GM23338 (cell line): ENCODE data around the gene CASR. TPM values are rescaled to one million over a fixed set of nuclear protein-coding genes. Genes with fewer than 3 reads are reported as not detected.
A peak's percentile ranks its signal among the peaks of the same experiment; 100 is the strongest.

Source experiments
- ATAC-seq: fragments of 200-7000 bp; cut with Tn5 transposase; 3 replicates; pipeline ENCODE4 v1.9.1; 2020
- DNase-seq: peaks from one replicate; pipeline ENCODE4 v3.0.0-alpha.2; 2015; ENCODE audit warnings: low spot score
- H2AFZ ChIP-seq: fragments of 200-600 bp; sonication (generic); 2 replicates; pipeline ENCODE4 v1.8.0; 2016; ENCODE audit warnings: antibody characterized with exemption, mild to moderate bottlenecking, moderate library complexity
- H3F3A ChIP-seq: fragments of 200-600 bp; sonication (generic); replicated peaks from 2 replicates; pipeline ENCODE4 v1.8.0; 2017; ENCODE audit warnings: antibody characterized with exemption, mixed run types, low read depth
- H3K27ac ChIP-seq: fragments of 200-600 bp; sonication (generic); 2 replicates; pipeline ENCODE4 v1.6.1; 2016; ENCODE audit warnings: low read depth
- H3K27me3 ChIP-seq: fragments of 200-600 bp; sonication (generic); 2 replicates; pipeline ENCODE4 v1.8.0; 2016; ENCODE audit warnings: mild to moderate bottlenecking, mixed run types, moderate library complexity; ENCODE audit not compliant: insufficient read depth
- H3K36me3 ChIP-seq: fragments of 200-600 bp; sonication (generic); 2 replicates; pipeline ENCODE4 v1.8.0; 2016; ENCODE audit warnings: mild to moderate bottlenecking; ENCODE audit not compliant: insufficient read depth
- H3K4me1 ChIP-seq: fragments of 200-600 bp; sonication (generic); 2 replicates; pipeline ENCODE4 v1.8.0; 2016; ENCODE audit warnings: mild to moderate bottlenecking, moderate library complexity; ENCODE audit not compliant: insufficient read depth
- H3K4me2 ChIP-seq: fragments of 200-600 bp; sonication (generic); 2 replicates; pipeline ENCODE4 v1.7.1; 2017; ENCODE audit warnings: mixed run types
- H3K4me3 ChIP-seq: fragments of 200-600 bp; sonication (generic); 2 replicates; pipeline ENCODE4 v1.6.1; 2016; ENCODE audit warnings: mixed run types
- H3K79me2 ChIP-seq: fragments of 200-600 bp; sonication (generic); replicated peaks from 2 replicates; pipeline ENCODE4 v1.8.0; 2017; ENCODE audit warnings: mild to moderate bottlenecking; ENCODE audit not compliant: insufficient read depth
- H3K9me2 ChIP-seq: fragments of 200-600 bp; sonication (generic); 2 replicates; pipeline ENCODE4 v1.8.0; 2017; ENCODE audit not compliant: insufficient read depth
- H4K20me1 ChIP-seq: fragments of 200-600 bp; sonication (generic); replicated peaks from 2 replicates; pipeline ENCODE4 v1.8.0; 2017; ENCODE audit warnings: mild to moderate bottlenecking; ENCODE audit not compliant: insufficient read depth
- H3K27ac Mint-ChIP-seq: 2 replicates; pipeline ENCODE4 v1.8.0; 2020; ENCODE audit warnings: inconsistent platforms, mild to moderate bottlenecking, moderate library complexity, mixed read lengths
- H3K27me3 Mint-ChIP-seq: 3 replicates; pipeline ENCODE4 v1.8.0; 2022; ENCODE audit warnings: low read depth, mild to moderate bottlenecking, moderate library complexity, mixed read lengths, inconsistent platforms; ENCODE audit not compliant: insufficient read depth, poor library complexity
- H3K36me3 Mint-ChIP-seq: 3 replicates; pipeline ENCODE4 v1.8.0; 2021; ENCODE audit warnings: low read depth, mild to moderate bottlenecking, inconsistent platforms, moderate library complexity, mixed read lengths
- H3K4me1 Mint-ChIP-seq: 3 replicates; pipeline ENCODE4 v1.8.0; 2020; ENCODE audit warnings: mild to moderate bottlenecking, inconsistent platforms, mixed read lengths
- H3K4me3 Mint-ChIP-seq: 3 replicates; pipeline ENCODE4 v1.8.0; 2021; ENCODE audit warnings: moderate library complexity, mild to moderate bottlenecking, inconsistent platforms, mixed read lengths
- H3K9me3 Mint-ChIP-seq: 3 replicates; pipeline ENCODE4 v1.8.0; 2020; ENCODE audit warnings: moderate library complexity, mild to moderate bottlenecking, inconsistent platforms, mixed read lengths
- CREB1 ChIP-seq: fragments of 250-450 bp; sonication (Bioruptor Pico); IDR thresholded peaks from 2 replicates; pipeline ENCODE4 v1.5.0; 2020; ENCODE audit warnings: low read depth, mild to moderate bottlenecking, moderate library complexity
- CTCF ChIP-seq, 2 experiments: fragments of 200-600 bp in 1 of 2; sonication (generic) in 1 of 2; conservative IDR thresholded peaks; 2 replicates each; pipeline versions ENCODE4 v1.5.1 to v1.6.1; 2016 to 2017; ENCODE audit warnings: antibody characterized with exemption in 2 of 2, low read depth in 2 of 2, mild to moderate bottlenecking in 2 of 2, moderate library complexity in 1 of 2
- ETS1 ChIP-seq: IDR thresholded peaks from 2 replicates; pipeline ENCODE4 v1.6.1; 2016; ENCODE audit warnings: antibody characterized with exemption
- EZH2 ChIP-seq: fragments of 200-600 bp; sonication (generic); IDR thresholded peaks from one replicate; pipeline ENCODE4 v1.8.0; 2017; ENCODE audit warnings: antibody characterized with exemption, mild to moderate bottlenecking, low read depth; ENCODE audit not compliant: unreplicated experiment
- NANOG ChIP-seq: IDR thresholded peaks from 2 replicates; pipeline ENCODE4 v1.6.1; 2016; ENCODE audit warnings: antibody characterized with exemption, borderline replicate concordance
- POLR2AphosphoS5 ChIP-seq: IDR thresholded peaks from 2 replicates; pipeline ENCODE4 v1.6.1; 2016; ENCODE audit warnings: antibody characterized with exemption, low read depth
- REST ChIP-seq: IDR thresholded peaks from one replicate; pipeline ENCODE4 v1.6.1; 2018; ENCODE audit warnings: antibody characterized with exemption; ENCODE audit not compliant: unreplicated experiment
- ZNF114 ChIP-seq: fragments of 250-450 bp; sonication (Bioruptor Pico); IDR thresholded peaks from 2 replicates; pipeline ENCODE4 v1.5.0; 2020; ENCODE audit warnings: mild to moderate bottlenecking, moderate library complexity
- polyA plus RNA-seq: library from polyadenylated mRNA; unstranded; fragments of >200 nt; fragmentation: Nextera tagmentation; extraction: Ambion mirVana; gene quantifications from 2 replicates; pipeline ENCODE4 v1.2.1, GENCODE V29; 2016
- total RNA-seq: library from RNA; depleted of rRNA; stranded (reverse); fragments of >200 nt; shearing (Covaris generic); gene quantifications from 2 replicates; pipeline ENCODE4 v1.2.3, GENCODE V29; 2014

Gene CASR
- total and polyA plus RNA-seq, 2 experiments from 2014 or later = 0.08 to 0.56 TPM

- TF ChIP-seq REST (no peak), EZH2 (no peak), ETS1 (no peak), CREB1 (no peak), CTCF (conservative IDR thresholded peaks at IDR 0.05; ENCODE audit: low read depth in 2 of 2) (no peak), NANOG (no peak), POLR2AphosphoS5 (no peak)
These were observed 115.7 kb downstream of the CASR start (continued) for GRCh38 chr3:122299215-122299614.

GRCh38 chr3:122299872-122300460 lies 116.5 kb downstream of the CASR start:
- H4K20me1 ChIP-seq = no peaks in the 10 kb centered on the region
- no peaks in the 10 kb centered on the region for H3F3A ChIP-seq
- Mint-ChIP-seq H3K36me3 (no peaks in the 10 kb centered on the region), H3K4me3 (no peak overlapping the region), H3K27me3 (no peaks in the 10 kb centered on the region), H3K4me1 (no peaks in the 10 kb centered on the region), H3K27ac (no peak overlapping the region), H3K9me3 (no peaks in the 10 kb centered on the region; the same call in 2 of the 3 replicates)
- H3K4me3 ChIP-seq = no peak overlapping the region
- H3K4me1 ChIP-seq = no peaks in the 10 kb centered on the region
- no peaks in the 10 kb centered on the region for H3K27me3 ChIP-seq
- no peaks in the 10 kb centered on the region for H3K36me3 ChIP-seq
- no peak overlapping the region for H3K4me2 ChIP-seq
- no peak overlapping the region for H2AFZ ChIP-seq
- H3K9me2 ChIP-seq = no peaks in the 10 kb centered on the region
- ATAC-seq (peak; percentile 60), DNase-seq (peak; percentile 75)
- TF ChIP-seq CTCF (conservative IDR thresholded peaks at IDR 0.05; ENCODE audit: low read depth in 2 of 2) (peak; percentile 73), ZNF114 (CRISPR knock-in tag) (no peak)
- H3K79me2 ChIP-seq = no peaks in the 10 kb centered on the region
- H3K27ac ChIP-seq = no peak overlapping the region
